ENCODE measurements around the gene REL.

REL gene

GRCh38 chr2:60840880-60841279, 40.5 kb upstream of the REL start:
- H3K4ac ChIP-seq (ENCODE audit: low read depth, low read length): no peak overlapping the region

GRCh38 chr2:60843006-60843405, 38.4 kb upstream of the REL start:
- WGBS (ENCODE audit: extremely low coverage, insufficient coverage, insufficient read length): no CpG with 5 or more reads among the region's 6 CpGs

More at GRCh38 chr2:60840880-60841279, 40.5 kb upstream of the REL start:
- Histone ChIP-seq H3K14ac (ENCODE audit: low read length) (no peak overlapping the region), H2BK120ac (ENCODE audit: insufficient read depth, low read length, poor library complexity) (no peak overlapping the region), H3K27me3 (ENCODE audit: insufficient read depth, low read length) (no peaks in the 10 kb centered on the region), H3K79me2 (ENCODE audit: control insufficient read depth, insufficient read depth, low read length, poor library complexity) (no peaks in the 10 kb centered on the region), H4K91ac (ENCODE audit: low read depth, low read length) (no peak overlapping the region), H2AFZ (ENCODE audit: insufficient read depth, low read length, poor library complexity) (no peak overlapping the region), H2BK5ac (ENCODE audit: low read depth, low read length, poor library complexity) (no peak overlapping the region), H2AK5ac (ENCODE audit: low read length) (no peak overlapping the region), H4K12ac (ENCODE audit: low read depth, low read length) (no peak overlapping the region), H3K23ac (ENCODE audit: low read length) (no peak overlapping the region), H4K8ac (ENCODE audit: low read depth, low read length) (no peak overlapping the region), H3K9ac (ENCODE audit: low read length) (no peak overlapping the region), H2BK12ac (ENCODE audit: low read length) (no peak overlapping the region), H3K27ac (ENCODE audit: low read depth, low read length) (no peak overlapping the region), H3K4me2 (ENCODE audit: low read length) (no peak overlapping the region), H3K18ac (ENCODE audit: low read length) (no peak overlapping the region), H3K9me3 (ENCODE audit: insufficient read depth, low read depth, low read length) (no peaks in the 10 kb centered on the region), H3K4me3 (ENCODE audit: low read depth, low read length) (no peak overlapping the region), H3K79me1 (ENCODE audit: low read length) (no peaks in the 10 kb centered on the region), H3K4me1 (ENCODE audit: control insufficient read depth in 1 of 2, insufficient read depth in 2 of 2, low read length in 2 of 2) (no peaks in the 10 kb centered on the region), H3K36me3 (ENCODE audit: control insufficient read depth in 1 of 2, insufficient read depth in 2 of 2, low read length in 2 of 2) (no peaks in the 10 kb centered on the region)
- WGBS (ENCODE audit: extremely low coverage, insufficient coverage, insufficient read length): no CpG with 5 or more reads among the region's 7 CpGs
- no peak for DNase-seq

GRCh38 chr2:60844105-60844504, 37.3 kb upstream of the REL start:
- no peak overlapping the region for H2AFZ ChIP-seq (ENCODE audit: insufficient read depth, low read length, poor library complexity)

More at GRCh38 chr2:60843006-60843405, 38.4 kb upstream of the REL start:
- no peak overlapping the region for H3K27ac ChIP-seq (ENCODE audit: low read depth, low read length)
- H3K4me3 ChIP-seq (ENCODE audit: low read depth, low read length): no peak overlapping the region
- no peaks in the 10 kb centered on the region for H3K79me1 ChIP-seq (ENCODE audit: low read length)
- no peak overlapping the region for H2AK5ac ChIP-seq (ENCODE audit: low read length)
- no peak overlapping the region for H2BK120ac ChIP-seq (ENCODE audit: insufficient read depth, low read length, poor library complexity)
- H3K36me3 ChIP-seq (ENCODE audit: control insufficient read depth in 1 of 2, insufficient read depth in 2 of 2, low read length in 2 of 2): no peaks in the 10 kb centered on the region
- H3K4ac ChIP-seq (ENCODE audit: low read depth, low read length): no peak overlapping the region
- H3K14ac ChIP-seq (ENCODE audit: low read length): no peak overlapping the region
- DNase-seq: no peak
- H3K79me2 ChIP-seq (ENCODE audit: control insufficient read depth, insufficient read depth, low read length, poor library complexity): no peaks in the 10 kb centered on the region
- H4K12ac ChIP-seq (ENCODE audit: low read depth, low read length): no peak overlapping the region
- H4K8ac ChIP-seq (ENCODE audit: low read depth, low read length): no peak overlapping the region
- no peak overlapping the region for H4K91ac ChIP-seq (ENCODE audit: low read depth, low read length)
- H3K9ac ChIP-seq (ENCODE audit: low read length): no peak overlapping the region
- peaks cover under 1% of the 10 kb centered on the region for H3K9me3 ChIP-seq (ENCODE audit: insufficient read depth, low read depth, low read length)
- H3K18ac ChIP-seq (ENCODE audit: low read length): no peak overlapping the region
- no peak overlapping the region for H2AFZ ChIP-seq (ENCODE audit: insufficient read depth, low read length, poor library complexity)
- H3K4me1 ChIP-seq (ENCODE audit: control insufficient read depth in 1 of 2, insufficient read depth in 2 of 2, low read length in 2 of 2): no peaks in the 10 kb centered on the region
- H3K27me3 ChIP-seq (ENCODE audit: insufficient read depth, low read length): no peaks in the 10 kb centered on the region
- H3K23ac ChIP-seq (ENCODE audit: low read length): no peak overlapping the region
- H3K4me2 ChIP-seq (ENCODE audit: low read length): no peak overlapping the region
- no peak overlapping the region for H2BK5ac ChIP-seq (ENCODE audit: low read depth, low read length, poor library complexity)
- H2BK12ac ChIP-seq (ENCODE audit: low read length): no peak overlapping the region

GRCh38 chr2:60847854-60848253, 33.5 kb upstream of the REL start:
- H4K12ac ChIP-seq (ENCODE audit: low read depth, low read length): no peak overlapping the region
- no peak overlapping the region for H2AK5ac ChIP-seq (ENCODE audit: low read length)
- H3K18ac ChIP-seq (ENCODE audit: low read length): no peak overlapping the region
- H3K36me3 ChIP-seq (ENCODE audit: control insufficient read depth in 1 of 2, insufficient read depth in 2 of 2, low read length in 2 of 2): no peaks in the 10 kb centered on the region
- no peak overlapping the region for H2BK5ac ChIP-seq (ENCODE audit: low read depth, low read length, poor library complexity)
- H3K4me2 ChIP-seq (ENCODE audit: low read length): no peak overlapping the region
- no peaks in the 10 kb centered on the region for H3K79me1 ChIP-seq (ENCODE audit: low read length)
- no peak overlapping the region for H3K9ac ChIP-seq (ENCODE audit: low read length)
- H3K4me1 ChIP-seq (ENCODE audit: control insufficient read depth in 1 of 2, insufficient read depth in 2 of 2, low read length in 2 of 2): no peaks in the 10 kb centered on the region
- no peak overlapping the region for H2AFZ ChIP-seq (ENCODE audit: insufficient read depth, low read length, poor library complexity)
- H3K9me3 ChIP-seq (ENCODE audit: insufficient read depth, low read depth, low read length): peaks cover 2% of the 10 kb centered on the region
- H3K79me2 ChIP-seq (ENCODE audit: control insufficient read depth, insufficient read depth, low read length, poor library complexity): no peaks in the 10 kb centered on the region
- no peak overlapping the region for H4K91ac ChIP-seq (ENCODE audit: low read depth, low read length)
- H2BK12ac ChIP-seq (ENCODE audit: low read length): no peak overlapping the region
- H3K4me3 ChIP-seq (ENCODE audit: low read depth, low read length): no peak overlapping the region
- WGBS (ENCODE audit: extremely low coverage, insufficient coverage, insufficient read length): no CpG with 5 or more reads among the region's 6 CpGs
- no peak overlapping the region for H3K23ac ChIP-seq (ENCODE audit: low read length)
- no peak for DNase-seq
- H3K14ac ChIP-seq (ENCODE audit: low read length): no peak overlapping the region
- H3K4ac ChIP-seq (ENCODE audit: low read depth, low read length): no peak overlapping the region
- H3K27me3 ChIP-seq (ENCODE audit: insufficient read depth, low read length): no peaks in the 10 kb centered on the region
- H3K27ac ChIP-seq (ENCODE audit: low read depth, low read length): no peak overlapping the region
- no peak overlapping the region for H4K8ac ChIP-seq (ENCODE audit: low read depth, low read length)
- no peak overlapping the region for H2BK120ac ChIP-seq (ENCODE audit: insufficient read depth, low read length, poor library complexity)

More at GRCh38 chr2:60844105-60844504, 37.3 kb upstream of the REL start:
- Histone ChIP-seq H3K9ac (ENCODE audit: low read length) (no peak overlapping the region), H3K27ac (ENCODE audit: low read depth, low read length) (no peak overlapping the region), H4K12ac (ENCODE audit: low read depth, low read length) (no peak overlapping the region), H3K79me1 (ENCODE audit: low read length) (no peaks in the 10 kb centered on the region), H3K36me3 (ENCODE audit: control insufficient read depth in 1 of 2, insufficient read depth in 2 of 2, low read length in 2 of 2) (no peaks in the 10 kb centered on the region), H2AK5ac (ENCODE audit: low read length) (no peak overlapping the region), H4K8ac (ENCODE audit: low read depth, low read length) (no peak overlapping the region), H3K4ac (ENCODE audit: low read depth, low read length) (no peak overlapping the region), H4K91ac (ENCODE audit: low read depth, low read length) (no peak overlapping the region), H3K18ac (ENCODE audit: low read length) (no peak overlapping the region), H3K4me3 (ENCODE audit: low read depth, low read length) (no peak overlapping the region), H3K14ac (ENCODE audit: low read length) (no peak overlapping the region), H3K4me2 (ENCODE audit: low read length) (no peak overlapping the region), H3K23ac (ENCODE audit: low read length) (no peak overlapping the region), H3K4me1 (ENCODE audit: control insufficient read depth in 1 of 2, insufficient read depth in 2 of 2, low read length in 2 of 2) (no peaks in the 10 kb centered on the region), H2BK5ac (ENCODE audit: low read depth, low read length, poor library complexity) (no peak overlapping the region), H3K9me3 (ENCODE audit: insufficient read depth, low read depth, low read length) (peaks cover 2% of the 10 kb centered on the region), H2BK12ac (ENCODE audit: low read length) (no peak overlapping the region), H2BK120ac (ENCODE audit: insufficient read depth, low read length, poor library complexity) (no peak overlapping the region), H3K27me3 (ENCODE audit: insufficient read depth, low read length) (no peaks in the 10 kb centered on the region), H3K79me2 (ENCODE audit: control insufficient read depth, insufficient read depth, low read length, poor library complexity) (no peaks in the 10 kb centered on the region)
- whole genome bisulfite sequencing (ENCODE audit: extremely low coverage, insufficient coverage, insufficient read length): no CpG with 5 or more reads among the region's 2 CpGs
- DNase-seq: no peak

Data from trophoblast cell (in vitro differentiated cells and primary cell).